ENCODE measurements around the gene TMEM82. TPM values are rescaled to one million over a fixed set of nuclear protein-coding genes. Genes with fewer than 3 reads are reported as not detected.

Gene TMEM82
- total and polyA plus RNA-seq, 12 donors = not detected

- Histone ChIP-seq H3K9me3 (no peaks in the 10 kb centered on the region), H3K27me3 (peaks cover 0 to 26% (median 7%) of the 10 kb centered on the region in 7 donors), H3K4me3 (no peak overlapping the region), H3K27ac (peak overlapping the region in 2 of 10 donors; percentile 3 to 31), H3K36me3 (peaks cover 0 to 38% (median 0%) of the 10 kb centered on the region in 9 donors), H3K4me1 (peaks cover 13 to 65% (median 37%) of the 10 kb centered on the region in 9 donors)
- DNase-seq (no peak), ATAC-seq (peak in 2 of 8 donors; percentile 1 to 4)
- no peak for TF ChIP-seq CTCF (IDR thresholded peaks at IDR 0.05)
- 43 to 46% methylated on average over 10 of the region's 10 CpGs for WGBS, 2 donors
- intact Hi-C loops (cut with DNase I) = no loop called here
These were observed 22.0 kb downstream of the TMEM82 start for GRCh38 chr1:15764269-15764764.

GRCh38 chr1:15764890-15765289 lies 22.6 kb downstream of the TMEM82 start:
- WGBS, 2 donors = 88% methylated on average over 15 of the region's 15 CpGs
- Histone ChIP-seq H3K4me3 (no peak overlapping the region), H3K27me3 (peaks cover 0 to 20% (median 2%) of the 10 kb centered on the region in 7 donors), H3K4me1 (peaks cover 13 to 59% (median 31%) of the 10 kb centered on the region in 9 donors), H3K36me3 (peaks cover 0 to 43% (median 0%) of the 10 kb centered on the region in 9 donors), H3K9me3 (no peaks in the 10 kb centered on the region), H3K27ac (peak overlapping the region in 1 of 10 donors; percentile 14)
- intact Hi-C loops (cut with DNase I) = no loop called here
- ATAC-seq (no peak), DNase-seq (no peak)
- no peak for TF ChIP-seq CTCF (IDR thresholded peaks at IDR 0.05)

DNA sequence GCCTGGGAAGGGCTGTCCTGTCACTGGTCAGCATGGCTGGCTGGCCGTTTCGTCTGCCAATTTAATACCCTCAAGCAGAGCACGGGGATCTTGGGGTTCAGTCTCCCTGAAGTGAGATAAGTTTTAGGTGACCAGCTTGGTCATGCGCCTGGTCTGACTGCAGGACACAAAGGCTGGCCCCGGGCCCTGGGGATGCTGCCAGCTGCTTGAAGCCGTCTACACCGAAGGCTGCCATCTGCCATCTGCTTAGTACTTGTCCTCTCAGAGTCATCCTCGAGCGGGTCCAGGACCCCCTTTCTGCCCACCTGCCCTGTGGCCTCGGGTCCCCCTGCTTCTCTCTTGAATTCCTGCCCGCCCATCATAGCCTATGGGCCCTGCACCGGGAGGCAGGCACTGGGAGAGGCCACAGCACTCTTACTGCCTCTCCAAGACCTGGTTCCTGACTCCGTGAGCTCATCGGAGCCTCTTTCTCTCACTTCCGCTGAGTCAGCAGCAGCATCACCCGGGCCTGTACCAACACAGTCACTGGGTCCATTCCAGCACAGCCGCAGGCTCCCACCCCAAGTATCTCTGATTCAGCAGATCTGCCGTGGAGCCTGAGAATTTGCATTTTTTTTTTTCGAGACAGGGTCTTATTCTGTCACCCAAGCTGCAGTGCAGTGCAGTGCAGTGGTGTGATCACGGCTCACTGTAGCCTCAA lies 23.3 kb downstream of the TMEM82 start:
- Histone ChIP-seq H3K27me3 (peaks cover 0 to 13% (median 0%) of the 10 kb centered on the region in 7 donors), H3K4me3 (no peak overlapping the region), H3K4me1 (peaks cover 13 to 52% (median 25%) of the 10 kb centered on the region in 9 donors), H3K9me3 (no peaks in the 10 kb centered on the region), H3K27ac (no peak overlapping the region), H3K36me3 (peaks cover 0 to 50% (median 5%) of the 10 kb centered on the region in 9 donors)
- ATAC-seq (no peak), DNase-seq (no peak)
- intact Hi-C loops (cut with DNase I) = no loop called here
- WGBS, 2 donors = 60 to 71% methylated on average over 20 of the region's 20 CpGs
- no peak for TF ChIP-seq CTCF (IDR thresholded peaks at IDR 0.05)

DNA sequence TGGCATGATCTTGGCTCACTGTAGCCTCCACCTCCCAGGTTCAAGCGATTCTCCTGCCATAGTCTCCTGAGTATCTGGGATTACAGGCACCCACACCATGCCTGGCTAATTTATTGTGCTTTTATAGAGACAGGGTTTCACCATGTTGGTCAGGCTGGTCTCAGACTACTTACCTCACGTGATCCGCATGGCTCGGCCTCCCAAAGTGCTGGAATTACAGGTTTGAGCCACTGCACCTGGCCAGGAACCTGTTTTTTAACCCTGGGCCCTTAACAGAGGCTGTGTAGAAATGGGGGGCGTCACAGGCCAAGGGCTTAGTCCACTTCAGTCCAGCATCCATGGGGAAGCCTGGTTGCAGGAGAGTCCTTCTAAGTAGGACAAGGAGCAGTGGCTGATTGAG lies 25.6 kb downstream of the TMEM82 start:
- peaks cover 0 to 29% (median 9%) of the 10 kb centered on the region in 9 donors for H3K4me1 ChIP-seq
- WGBS, 2 donors = 85 to 96% methylated on average over 5 of the region's 5 CpGs

More for the DNA sequence above, 25.6 kb downstream of the TMEM82 start:
- ATAC-seq (no peak), DNase-seq (no peak)
- no peak for TF ChIP-seq CTCF (IDR thresholded peaks at IDR 0.05)
- H3K27me3 ChIP-seq = no peaks in the 10 kb centered on the region
- intact Hi-C loops (cut with DNase I) = no loop called here
- H3K4me3 ChIP-seq = no peak overlapping the region
- no peak overlapping the region for H3K27ac ChIP-seq
- H3K36me3 ChIP-seq = peaks cover 0 to 73% (median 13%) of the 10 kb centered on the region in 9 donors
- no peaks in the 10 kb centered on the region for H3K9me3 ChIP-seq

All from heart right ventricle (tissue), 16 donors.